Measurements from ENCODE around the gene MBD3L5.
A peak's percentile ranks its signal among the peaks of the same experiment; 100 is the strongest.
"Not testable (repeated sequence)": the region's sequence is repeated elsewhere in the genome, so short reads cannot be mapped to it uniquely, and the experiment has no call there.

The MBD3L5 gene

DNA sequence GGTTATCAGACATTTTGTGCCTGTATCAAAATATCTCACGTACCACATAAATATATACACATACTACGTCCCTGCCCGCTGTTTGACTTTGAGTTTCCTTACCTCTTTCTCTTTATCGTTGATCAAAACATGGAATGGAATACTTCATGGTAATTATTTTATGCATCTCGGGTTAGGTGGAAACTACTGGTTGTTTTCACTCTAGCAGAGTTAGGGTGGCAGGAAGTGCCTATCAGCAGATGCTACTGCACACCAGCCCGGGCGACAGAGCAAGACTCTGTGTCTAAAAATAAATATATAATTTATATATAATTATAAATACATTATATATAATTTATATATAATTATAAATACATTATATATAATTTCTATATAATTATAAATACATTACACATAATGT, 22.5 kb downstream of the MBD3L5 start:
- not testable (repeated sequence) for DNase-seq (ENCODE audit: low read depth)

GRCh38 chr19:7054635-7055368, 24.4 kb downstream of the MBD3L5 start:
- not testable (repeated sequence) for DNase-seq (ENCODE audit: low read depth)

DNA sequence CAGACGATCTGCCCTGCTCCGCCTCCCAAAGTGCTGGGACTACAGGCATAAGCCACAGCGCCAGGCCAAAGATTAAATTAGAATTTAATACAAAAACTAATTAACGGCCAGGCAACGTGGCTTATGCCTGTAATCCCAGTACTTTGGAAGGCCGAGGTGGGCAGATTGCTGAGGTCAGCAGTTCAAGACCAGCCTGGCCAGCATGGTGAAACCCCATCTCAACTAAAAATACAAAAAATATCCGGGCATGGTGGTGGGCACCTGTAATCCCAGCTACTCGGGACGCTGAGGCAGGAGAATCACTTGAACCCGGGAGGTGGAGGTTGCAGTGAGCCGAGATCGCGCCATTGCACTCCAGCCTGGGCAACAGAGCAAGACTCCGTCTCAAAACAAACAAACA, 25.3 kb downstream of the MBD3L5 start:
- DNase-seq (ENCODE audit: low read depth) = not testable (repeated sequence)

DNA sequence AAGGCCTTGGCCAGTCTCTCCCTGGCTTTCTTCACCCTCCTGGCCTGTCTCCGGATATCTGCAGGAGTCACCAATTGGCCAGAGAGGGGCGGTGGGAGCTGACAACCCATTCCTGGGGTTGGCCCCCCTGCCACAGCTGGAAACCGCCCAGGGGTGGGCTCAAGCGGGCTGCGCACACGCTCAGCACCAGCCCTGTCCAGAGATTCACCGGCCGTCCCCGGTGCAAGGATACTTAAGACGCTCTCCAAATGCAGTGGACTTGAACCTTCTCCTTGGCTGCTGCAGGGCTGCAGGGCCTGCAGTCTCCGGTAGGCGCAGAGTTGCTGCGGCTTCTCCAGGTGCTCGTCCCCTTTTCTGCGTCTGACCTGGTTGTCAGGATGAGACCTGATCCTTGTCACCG, 26.0 kb downstream of the MBD3L5 start:
- not testable (repeated sequence) for DNase-seq (ENCODE audit: low read depth)

- not testable (repeated sequence) for DNase-seq (ENCODE audit: low read depth)
Measured at GRCh38 chr19:7058576-7058975, 28.2 kb downstream of the MBD3L5 start, which contains the start of gene MBD3L3. TSS of gene MBD3L3 (minus strand) at chr19:7058676. CDS start at chr19:7058605, 71 bp downstream.

DNA sequence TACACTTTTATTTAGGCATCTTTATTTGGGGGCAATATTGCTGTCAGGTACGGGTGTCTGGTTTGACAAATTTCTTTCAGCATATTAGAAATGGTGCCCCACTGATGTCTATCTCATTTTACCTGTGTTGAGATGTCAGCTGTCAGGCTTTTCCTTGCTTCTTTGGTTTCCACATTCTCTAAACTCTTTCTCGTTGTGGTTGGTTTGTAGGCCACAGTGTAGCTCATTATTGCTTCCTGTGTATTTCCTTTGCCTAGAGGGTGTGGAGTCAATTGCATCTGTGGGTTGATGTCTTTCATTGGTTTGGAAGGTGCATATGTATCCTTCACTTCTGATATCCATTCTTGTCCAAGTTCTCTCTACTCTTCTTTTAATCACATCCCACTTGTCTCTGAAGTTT, 29.6 kb downstream of the MBD3L5 start:
- not testable (repeated sequence) for DNase-seq (ENCODE audit: low read depth)

GRCh38 chr19:7063339-7063738, 33.0 kb downstream of the MBD3L5 start:
- no peak for DNase-seq (ENCODE audit: low read depth)

DNA sequence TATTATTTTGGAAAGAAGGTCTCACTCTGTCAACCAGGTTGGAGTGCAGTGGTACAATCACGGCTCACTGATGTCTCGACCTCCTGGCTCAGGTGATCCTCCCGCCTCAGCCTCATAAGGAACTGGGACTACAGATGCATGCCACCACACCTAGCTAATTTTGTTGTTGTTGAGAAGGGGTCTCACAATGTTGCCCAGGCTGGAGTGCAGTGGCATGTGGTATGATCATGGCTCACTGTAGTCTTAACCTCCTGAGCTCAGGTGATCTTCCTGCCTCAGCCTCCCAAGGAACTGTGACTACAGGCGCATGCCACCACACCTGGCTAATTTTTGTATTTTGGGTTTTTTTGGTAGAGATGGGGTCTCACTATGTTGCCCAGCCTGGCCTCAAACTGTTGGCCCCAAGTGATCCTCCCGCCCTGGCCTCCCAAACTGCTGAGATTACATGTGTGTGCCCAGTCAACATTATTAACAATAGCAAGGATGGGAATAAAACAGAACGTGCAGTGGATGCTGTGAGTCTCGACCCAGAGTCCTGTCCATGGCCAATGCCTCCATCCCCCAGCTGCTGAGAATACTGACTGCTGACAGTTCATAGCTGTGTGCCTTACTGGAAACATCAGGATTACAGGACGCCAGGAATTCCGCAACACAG, 33.5 kb downstream of the MBD3L5 start:
- no peak for DNase-seq (ENCODE audit: low read depth)

GRCh38 chr19:7067122-7067521, 36.7 kb downstream of the MBD3L5 start:
- not testable (repeated sequence) for DNase-seq (ENCODE audit: low read depth)

DNA sequence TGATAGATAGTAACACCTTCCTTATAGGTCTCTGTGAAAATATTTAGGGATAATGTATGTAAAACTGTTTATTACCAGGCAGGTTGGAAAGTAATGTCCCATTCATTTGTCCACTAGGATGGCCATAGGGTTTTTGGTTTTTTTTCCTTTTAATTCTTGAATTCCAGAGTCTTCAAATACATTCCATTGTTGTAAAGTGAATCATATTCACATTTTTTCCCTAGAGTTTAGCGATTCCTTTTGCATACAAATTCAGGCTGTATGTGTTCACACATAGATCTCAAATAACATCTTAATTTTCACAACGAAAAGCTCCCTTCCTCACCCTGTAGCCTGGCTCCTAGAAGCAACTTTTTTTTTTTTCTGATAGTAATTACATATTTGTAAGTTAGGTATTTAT, 37.3 kb downstream of the MBD3L5 start:
- DNase-seq (ENCODE audit: low read depth) = peak; percentile 47

- no peak for DNase-seq (ENCODE audit: low read depth)
Measured at GRCh38 chr19:7068599-7068998, 38.2 kb downstream of the MBD3L5 start.

- peak; percentile 84 for DNase-seq (ENCODE audit: low read depth)
Measured at GRCh38 chr19:7069042-7069903, 38.9 kb downstream of the MBD3L5 start, which contains the start of gene ZNF557. TSS of gene ZNF557 (plus strand) at chr19:7069703. CDS start at chr19:7075075, 5,372 bp downstream.

GRCh38 chr19:7069904-7070226, 39.5 kb downstream of the MBD3L5 start:
- no peak for DNase-seq (ENCODE audit: low read depth)

DNA sequence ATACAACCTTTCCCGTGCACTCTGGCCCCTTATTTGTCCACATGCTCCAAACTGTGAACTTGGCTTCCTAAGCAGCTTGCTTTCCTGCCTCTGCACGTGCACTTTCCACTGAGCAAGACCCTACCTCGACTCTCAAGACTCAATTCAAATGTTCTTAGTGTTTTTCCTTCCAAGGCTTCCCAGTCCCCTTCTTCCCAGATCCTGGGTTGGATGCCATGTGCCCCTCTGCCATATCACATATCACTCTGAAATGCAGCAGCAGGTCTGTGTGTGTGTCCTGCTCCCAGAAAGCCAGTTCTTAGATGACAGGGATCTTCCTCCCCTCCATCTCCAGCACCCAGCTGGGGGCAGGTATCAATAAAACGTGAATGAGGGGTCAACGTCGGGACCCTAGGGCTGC, 42.2 kb downstream of the MBD3L5 start:
- no peak for DNase-seq (ENCODE audit: low read depth)

DNA sequence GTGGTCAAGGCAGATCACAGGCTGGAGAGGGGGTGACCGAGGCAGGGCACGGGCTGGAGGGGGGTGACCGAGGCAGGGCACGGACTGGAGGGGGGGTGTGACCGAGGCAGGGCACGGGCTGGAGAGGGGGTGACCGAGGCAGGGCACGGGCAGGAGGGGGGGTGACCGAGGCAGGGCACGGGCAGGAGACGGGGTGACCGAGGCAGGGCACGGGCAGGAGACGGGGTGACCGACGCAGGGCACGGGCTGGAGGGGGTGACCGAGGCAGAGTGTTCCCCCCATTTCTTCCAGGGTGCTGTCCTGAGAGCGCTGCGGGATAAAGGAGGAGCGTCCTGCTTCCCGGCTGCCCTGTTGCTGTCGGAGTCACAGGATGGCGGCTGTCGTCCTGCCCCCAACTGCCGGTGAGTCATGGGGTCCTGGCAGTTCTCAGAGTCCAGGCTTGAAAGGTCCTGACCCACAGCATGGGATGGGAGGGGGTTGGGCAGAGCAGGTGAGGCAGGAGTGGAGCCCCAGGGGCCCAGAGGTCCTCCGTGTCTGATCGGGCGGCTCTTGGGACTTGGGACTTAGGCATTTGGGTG, 44.4 kb downstream of the MBD3L5 start:
- no peak for DNase-seq (ENCODE audit: low read depth)

DNA sequence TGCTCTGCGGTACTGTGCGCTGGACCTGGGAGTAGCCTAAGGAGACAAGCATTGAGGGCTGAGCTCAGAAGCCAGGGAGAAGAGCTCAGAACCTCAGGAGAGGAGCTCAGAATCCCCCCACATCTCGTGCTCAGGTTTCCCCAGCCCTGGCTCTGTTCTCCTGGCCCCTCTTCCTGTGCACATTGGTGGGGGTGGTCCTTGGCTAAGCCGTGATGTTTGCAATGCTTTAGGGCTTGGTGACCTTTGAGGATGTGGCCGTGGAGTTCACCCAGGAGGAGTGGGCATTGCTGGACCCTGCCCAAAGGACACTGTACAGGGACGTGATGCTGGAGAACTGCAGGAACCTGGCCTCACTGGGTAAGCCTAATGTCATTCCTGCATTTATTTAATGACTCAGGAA, 45.8 kb downstream of the MBD3L5 start:
- DNase-seq (ENCODE audit: low read depth) = no peak

GRCh38 chr19:7078008-7078407, 47.6 kb downstream of the MBD3L5 start:
- DNase-seq (ENCODE audit: low read depth) = no peak

Measured in HS-27A (cell line).